CD1c-positive myeloid dendritic cell (primary cell): ENCODE measurements around the gene TMEM255B.
"Not testable (repeated sequence)": the region's sequence is repeated elsewhere in the genome, so short reads cannot be mapped to it uniquely, and the experiment has no call there.

Experiments
- DNase-seq: peaks from one replicate; pipeline ENCODE4 v3.0.0-alpha.2; 2016; ENCODE audit errors: extremely low spot score

Gene TMEM255B

DNA sequence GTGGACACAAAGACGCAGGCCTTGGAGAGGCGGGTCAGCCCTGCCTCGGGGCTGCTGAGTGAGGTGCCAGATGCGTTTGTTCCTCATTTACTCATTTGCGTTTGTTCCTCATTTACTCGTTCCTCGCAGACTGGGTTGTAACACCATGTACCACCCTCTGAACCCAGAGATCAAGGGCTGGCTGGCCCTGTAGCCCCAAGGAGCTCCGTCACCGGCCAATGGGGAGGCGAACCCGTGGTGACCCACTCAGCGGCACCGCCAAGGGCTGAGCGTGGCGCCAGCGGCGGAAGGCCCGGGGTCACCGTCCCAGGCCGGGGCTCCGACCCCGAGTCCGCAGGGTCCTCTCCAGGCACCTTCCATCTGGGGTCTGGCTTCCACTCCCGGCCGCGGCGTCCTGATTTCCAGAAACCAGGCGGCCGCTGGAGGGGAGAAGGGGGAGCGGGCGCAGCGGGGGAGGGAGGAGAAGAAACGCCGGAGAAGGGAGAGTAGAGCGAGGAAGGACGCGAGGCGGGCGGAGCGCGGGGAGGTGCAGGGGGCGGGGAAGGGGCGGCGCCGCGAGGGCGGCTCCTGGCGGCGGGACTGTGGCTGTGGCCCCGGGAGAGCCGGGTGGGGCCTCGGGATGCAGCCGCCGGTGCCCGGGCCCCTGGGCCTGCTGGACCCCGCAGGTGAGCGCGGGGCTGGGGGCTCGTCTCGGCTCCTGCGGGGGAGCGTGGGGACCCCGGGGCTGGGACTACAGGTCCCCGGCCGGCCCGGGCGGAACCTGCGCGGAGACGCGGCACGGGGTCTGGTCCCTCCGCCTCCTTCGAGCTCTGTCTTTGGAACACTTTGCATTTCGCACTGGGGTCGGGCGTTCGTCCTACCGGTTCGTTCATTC lies at the start of gene TMEM255B:
TSS of gene TMEM255B (plus strand) at position 576 of the 874 bp plus-strand sequence. CDS start at position 620, 44 bp downstream.
- DNase-seq: peak; percentile 84

DNA sequence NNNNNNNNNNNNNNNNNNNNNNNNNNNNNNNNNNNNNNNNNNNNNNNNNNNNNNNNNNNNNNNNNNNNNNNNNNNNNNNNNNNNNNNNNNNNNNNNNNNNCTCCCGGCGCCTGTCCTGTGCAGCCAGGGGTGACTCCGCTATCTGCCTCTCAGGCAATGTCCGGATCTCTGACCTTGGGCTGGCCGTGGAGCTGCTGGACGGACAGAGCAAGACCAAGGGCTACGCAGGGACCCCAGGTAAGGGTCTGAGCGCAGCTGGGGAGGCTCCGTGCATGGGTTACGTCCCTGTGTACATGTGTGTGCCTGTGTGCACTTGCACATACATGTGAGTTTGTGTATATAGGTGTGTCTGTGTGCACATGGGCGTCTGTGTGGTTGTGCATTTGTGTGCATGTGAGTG lies 36.1 kb upstream of the TMEM255B start:
- DNase-seq: no peak

DNA sequence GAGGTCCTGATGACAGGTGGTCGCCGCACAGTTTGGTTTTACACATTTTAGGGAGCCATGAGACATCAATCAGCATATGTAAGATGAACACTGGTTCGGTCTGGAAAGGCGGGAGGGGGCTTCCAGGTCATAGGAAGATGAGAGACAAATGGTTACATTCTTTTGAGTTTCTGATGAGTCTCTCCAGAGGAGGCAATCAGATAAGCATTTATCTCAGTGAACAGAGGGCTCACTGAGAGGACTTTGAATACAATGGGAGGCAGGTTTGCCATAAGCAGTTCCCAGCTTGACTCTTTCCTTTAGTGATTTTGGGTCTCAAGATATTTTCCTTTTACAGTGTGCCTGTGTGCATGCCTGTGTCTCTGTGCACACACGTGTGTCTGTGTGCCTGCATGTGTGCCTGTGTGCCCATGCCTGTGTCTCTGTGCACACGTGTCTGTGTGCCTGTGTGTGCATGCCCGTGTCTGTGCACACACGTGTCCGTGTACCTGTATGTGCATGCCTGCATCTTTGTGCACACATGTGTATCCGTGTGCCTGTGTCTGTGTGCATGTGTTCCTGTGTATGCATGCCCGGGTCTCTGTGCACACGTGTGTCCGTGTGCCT lies 35.5 kb upstream of the TMEM255B start:
- DNase-seq: no peak

DNA sequence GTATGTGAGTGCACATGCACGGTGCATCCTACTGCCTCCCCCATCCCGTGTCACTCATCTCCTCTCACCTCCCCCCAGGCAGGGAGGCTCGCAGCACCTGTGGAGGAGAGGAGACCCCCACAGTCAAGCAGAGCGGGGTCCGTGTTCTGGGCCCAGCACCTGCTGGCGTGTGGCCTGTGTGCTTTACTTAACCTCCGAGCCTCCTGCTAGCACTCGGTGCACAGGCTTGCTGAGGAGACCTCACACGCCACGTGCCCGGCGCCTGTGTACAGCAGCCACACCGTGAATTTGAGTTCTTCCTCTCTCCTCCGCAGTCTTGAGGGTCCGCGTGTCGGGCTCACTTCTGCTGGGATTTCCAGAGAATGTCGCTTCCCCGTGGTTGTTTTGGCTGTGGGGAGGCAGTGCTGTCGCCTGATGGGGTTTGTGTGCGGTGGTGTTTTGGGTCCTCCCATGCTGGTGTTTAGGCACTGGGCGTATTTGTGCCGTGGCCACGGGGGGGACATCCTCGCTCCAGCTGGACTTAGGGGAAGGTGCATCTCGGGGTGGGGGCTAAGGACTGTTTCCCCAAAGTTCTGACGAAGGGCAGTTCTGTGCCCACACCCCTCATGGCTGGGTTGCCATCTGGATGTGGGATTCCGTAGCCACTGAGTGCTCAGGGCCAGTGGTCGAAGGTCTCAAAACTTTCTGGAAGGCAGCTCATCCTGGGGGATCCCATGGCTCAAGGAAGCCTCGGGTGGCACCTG lies 34.8 kb upstream of the TMEM255B start:
- DNase-seq: no peak

DNA sequence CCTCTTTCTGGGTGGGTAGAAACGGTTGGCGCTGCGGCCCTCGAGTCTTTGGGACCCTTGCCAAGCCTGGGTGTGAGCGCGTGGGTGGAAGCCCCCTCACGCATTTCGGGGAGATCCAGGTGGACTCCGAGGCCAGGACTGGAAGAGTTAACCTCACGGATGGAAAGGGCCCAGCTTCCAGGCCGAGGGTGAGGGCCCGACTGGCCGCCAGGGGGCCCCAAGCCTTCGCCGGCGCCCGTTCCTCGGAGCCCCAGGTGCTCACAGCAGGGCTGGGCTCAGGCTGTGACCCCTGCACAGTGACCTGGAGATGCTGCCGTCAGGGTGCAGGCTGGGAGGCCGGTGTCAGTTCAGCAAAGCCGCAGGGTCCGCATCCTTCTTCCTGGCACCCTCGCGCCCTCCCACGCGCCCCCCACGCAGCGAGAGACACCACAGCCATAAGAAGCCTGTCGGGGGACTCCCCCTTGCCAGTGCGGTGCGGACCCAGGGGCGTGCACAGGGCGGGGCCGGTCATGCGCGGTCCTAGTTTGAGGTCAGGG lies 34.2 kb upstream of the TMEM255B start:
- peak; percentile 89 for DNase-seq

DNA sequence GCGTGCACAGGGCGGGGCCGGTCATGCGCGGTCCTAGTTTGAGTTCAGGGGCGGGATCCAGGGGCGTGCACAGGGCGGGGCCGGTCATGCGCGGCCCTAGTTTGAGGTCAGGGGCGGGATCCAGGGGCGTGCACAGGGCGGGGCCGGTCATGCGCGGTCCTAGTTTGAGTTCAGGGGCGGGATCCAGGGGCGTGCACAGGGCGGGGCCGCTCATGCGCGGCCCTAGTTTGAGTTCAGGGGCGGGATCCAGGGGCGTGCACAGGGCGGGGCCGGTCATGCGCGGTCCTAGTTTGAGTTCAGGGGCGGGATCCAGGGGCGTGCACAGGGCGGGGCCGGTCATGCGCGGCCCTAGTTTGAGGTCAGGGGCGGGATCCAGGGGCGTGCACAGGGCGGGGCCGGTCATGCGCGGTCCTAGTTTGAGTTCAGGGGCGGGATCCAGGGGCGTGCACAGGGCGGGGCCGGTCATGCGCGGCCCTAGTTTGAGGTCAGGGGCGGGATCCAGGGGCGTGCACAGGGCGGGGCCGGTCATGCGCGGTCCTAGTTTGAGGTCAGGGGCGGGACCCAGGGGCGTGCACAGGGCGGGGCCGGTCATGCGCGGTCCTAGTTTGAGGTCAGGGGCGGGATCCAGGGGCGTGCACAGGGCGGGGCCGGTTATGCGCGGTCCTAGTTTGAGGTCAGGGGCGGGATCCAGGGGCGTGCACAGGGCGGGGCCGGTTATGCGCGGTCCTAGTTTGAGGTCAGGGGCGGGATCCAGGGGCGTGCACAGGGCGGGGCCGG lies 33.5 kb upstream of the TMEM255B start:
- not testable (repeated sequence) for DNase-seq

DNA sequence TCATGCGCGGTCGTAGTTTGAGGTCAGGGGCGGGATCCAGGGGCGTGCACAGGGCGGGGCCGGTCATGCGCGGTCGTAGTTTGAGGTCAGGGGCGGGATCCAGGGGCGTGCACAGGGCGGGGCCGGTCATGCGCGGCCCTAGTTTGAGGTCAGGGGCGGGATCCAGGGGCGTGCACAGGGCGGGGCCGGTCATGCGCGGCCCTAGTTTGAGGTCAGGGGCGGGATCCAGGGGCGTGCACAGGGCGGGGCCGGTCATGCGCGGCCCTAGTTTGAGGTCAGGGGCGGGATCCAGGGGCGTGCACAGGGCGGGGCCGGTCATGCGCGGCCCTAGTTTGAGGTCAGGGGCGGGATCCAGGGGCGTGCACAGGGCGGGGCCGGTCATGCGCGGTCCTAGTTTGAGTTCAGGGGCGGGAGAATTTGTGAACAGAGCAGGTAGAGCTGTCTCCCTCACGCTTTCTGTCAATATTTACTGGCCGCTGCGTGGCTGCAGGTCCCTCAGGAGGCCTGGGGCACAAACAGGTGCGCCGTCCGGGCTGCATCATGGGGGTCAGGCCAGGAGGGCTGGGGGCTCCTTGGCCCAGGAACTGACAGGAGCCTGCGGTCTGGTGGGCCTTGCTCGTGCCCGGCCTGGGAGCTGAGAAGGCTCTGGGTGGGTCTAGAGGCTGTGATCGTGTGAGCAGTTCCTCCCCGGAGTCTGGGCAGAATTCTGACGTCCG lies 32.8 kb upstream of the TMEM255B start:
- DNase-seq: peak; percentile 22

DNA sequence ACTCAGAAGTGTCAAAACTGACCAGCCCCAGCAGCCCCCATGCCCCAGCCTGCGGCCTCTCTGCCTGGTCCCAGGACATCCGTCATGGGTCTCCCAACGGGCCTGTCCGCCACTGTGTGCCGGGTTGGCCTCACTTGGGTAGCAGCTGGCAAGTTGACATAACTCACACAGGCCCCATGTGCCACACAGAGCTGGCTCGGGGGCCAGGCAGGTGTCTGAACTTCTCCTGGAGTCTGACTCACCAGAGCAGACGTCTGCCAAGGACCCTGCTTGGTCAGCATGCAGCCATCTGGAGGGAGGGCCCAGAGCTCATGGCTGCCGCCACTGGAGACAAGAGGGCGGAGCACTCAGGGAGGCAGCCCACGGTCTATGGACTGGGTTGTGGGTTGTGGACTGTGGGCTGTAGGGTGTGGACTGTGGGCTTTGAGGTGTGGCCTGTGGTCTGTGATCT lies 32.0 kb upstream of the TMEM255B start:
- no peak for DNase-seq

DNA sequence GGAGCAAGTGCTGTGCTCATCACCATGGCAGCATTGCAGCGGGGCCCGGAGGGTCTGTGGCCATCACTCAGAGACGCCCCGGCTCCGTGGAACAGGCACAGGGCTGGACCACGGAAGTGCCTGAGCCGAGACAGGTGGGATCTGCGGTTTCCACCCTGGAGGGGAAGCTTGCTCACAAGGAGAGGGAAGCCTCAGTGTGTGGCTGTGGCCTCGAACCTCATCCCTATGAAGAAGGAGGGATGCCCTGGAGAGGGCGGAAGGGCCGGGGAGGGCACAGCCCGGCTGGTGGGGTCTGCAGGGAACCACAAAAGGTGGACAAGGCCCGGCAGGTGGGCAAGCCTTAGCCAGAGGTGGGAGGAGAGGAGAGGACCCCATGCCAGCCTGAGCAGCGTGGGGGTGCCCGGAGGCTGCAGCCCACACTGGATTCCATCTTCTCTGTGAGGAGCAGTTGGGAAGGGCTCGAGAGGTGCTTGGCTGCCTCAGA lies 30.4 kb upstream of the TMEM255B start:
- DNase-seq: no peak

DNA sequence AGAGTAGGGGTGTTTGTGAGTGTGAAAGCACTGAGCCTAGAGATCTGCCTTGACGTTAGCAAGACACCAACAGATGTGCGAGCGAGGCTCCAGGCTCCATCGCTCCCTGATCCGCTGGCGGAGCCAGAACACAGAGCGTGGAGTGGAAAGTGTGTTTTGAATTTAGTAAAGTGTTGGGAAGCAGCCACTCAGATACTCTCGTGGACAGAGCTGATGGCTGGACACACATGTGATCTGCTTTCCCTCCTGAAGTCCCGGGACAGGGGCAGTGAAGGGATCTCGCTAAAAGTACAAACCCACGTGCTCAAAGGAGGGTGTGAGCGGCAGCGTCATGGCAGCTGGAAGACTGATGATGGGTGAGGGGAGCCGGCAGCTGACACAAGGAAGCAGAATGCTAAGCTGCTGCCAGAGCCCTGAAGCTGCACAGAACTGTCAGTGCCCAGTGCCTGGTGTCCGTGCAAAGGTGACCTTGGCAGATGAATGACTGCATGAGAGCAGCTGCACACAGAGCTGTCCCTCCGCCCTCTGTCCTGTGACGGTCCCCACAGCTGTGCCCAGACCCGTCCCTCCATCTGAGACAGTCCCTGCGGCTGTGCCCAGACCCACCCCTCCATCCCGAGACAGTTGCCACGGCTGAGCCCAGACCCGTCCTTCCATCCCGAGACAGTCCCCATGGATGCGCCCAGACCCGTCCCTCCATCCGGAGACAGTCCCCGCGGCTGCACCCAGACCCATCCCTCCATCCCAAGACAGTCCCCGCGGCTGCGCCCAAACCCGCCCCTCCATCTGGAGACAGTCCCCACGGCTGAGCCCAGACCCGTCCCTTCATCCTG lies 29.6 kb upstream of the TMEM255B start:
- no peak for DNase-seq

DNA sequence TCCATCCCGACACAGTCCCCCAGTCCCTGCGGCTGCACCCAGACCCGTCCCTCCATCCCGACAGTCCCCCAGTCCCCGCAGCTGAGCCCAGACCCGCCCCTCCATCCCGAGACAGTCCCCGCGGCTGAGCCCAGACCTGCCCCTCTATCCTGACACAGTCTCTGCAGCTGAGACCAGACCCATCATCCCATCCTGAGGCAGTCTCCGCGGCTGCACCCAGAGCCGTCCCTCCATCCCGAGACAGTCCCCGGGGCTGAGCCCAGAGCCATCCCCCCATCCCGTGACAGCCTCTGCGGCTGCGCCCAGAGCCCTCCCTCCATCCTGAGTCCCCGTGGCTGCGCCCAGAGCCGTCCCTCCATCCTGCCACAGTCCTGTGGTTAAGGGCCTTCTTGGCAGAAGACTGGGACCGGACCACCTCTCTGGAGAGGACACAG lies 28.8 kb upstream of the TMEM255B start:
- DNase-seq: no peak

DNA sequence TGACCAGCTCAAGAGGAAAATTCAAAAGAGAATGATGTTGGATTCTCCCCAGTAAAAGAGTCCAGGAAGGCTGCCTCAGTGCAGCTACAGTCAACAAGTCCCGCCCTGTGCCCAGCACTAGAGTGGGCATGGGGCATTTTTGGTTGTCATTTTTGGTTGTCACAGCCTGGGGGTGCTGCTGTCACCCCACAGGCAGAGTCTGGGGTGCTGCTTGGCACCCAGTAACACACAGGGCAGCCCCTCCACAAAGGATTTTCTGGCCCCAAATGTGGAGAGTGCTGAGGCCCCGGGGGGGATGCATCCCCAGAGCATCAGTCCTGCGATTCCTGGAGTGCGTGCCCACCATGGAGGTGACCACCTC lies 28.2 kb upstream of the TMEM255B start:
- no peak for DNase-seq

DNA sequence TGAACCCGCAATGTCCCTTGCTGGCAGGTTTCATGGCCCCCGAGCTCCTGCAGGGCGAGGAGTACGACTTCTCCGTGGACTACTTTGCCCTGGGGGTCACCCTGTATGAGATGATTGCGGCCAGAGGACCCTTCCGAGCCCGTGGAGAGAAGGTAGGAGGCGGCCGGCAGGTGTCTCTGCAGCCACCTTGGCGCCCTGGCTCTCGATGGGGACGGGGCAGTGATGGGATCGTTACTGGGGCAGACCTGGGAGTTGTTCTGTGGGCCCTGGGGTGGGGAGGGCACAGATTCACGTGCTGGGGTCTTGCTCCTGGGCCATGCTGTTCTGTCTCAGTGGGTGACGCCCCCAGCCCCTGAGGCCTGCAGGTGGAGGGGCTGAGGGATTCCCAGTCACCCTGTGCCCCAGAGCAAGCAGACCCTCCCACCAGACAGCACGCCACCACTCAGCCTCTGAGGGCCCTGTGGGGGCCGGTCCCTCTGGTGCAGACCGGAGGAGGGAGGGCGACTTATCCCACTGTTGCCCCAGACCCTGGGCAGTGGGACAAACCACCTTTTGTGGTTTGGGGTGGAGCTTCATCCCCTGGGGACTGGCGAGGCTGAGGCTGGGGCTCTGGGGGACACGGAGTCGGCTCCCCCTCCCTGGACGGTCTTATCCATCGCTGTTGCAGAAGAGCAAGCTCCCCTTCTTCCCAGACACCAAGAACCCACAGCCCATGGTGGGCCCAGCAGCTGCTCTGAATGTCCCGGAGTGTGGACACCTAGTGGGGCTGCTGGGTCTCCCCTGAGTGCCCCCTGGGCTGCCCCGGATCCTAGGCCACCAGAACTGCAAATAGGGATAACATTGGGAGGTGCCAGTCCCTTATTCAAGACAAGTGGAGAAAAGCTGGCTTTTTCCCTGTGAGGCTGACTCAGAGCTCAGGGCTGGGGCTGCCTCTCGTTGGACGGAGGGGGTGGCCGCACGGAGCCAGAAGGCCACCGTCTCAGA lies 27.5 kb upstream of the TMEM255B start:
- no peak for DNase-seq

DNA sequence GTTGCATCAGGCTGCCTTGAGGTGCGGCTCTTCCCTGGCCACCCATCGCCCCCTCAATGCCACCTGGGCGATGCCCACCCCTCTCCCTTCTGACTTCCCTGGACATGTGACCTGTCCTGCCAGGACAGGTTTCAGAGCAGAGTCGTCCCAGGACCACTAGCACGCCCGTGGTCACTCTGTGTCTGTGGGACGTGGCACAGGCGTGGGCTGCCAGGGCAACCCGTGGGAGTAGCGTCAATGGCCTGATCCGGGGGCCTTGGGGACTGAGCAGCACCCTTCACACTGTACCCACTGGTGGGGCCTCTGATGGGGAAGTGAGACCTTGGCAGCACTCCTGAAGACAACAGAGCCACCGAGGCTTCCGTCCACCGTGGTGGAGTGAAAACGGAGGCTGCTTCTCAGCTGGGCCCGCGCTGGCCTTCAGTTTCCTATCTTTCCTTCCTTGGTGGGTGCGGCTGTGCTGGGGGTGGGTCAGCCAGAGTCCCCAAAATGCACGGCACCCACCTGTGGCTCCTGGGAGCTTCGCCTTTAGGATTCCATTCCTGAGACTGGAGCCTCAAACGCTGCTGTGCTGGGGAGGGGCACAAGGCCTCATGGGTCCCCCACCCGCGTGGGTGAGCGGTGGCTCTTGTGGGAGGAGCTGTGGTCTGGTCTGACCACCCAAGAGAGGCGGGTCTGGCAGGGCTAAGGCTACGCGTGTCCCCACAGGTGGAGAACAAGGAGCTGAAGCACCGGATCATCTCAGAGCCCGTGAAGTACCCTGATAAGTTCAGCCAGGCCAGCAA lies 26.7 kb upstream of the TMEM255B start:
- peak; percentile 19 for DNase-seq

DNA sequence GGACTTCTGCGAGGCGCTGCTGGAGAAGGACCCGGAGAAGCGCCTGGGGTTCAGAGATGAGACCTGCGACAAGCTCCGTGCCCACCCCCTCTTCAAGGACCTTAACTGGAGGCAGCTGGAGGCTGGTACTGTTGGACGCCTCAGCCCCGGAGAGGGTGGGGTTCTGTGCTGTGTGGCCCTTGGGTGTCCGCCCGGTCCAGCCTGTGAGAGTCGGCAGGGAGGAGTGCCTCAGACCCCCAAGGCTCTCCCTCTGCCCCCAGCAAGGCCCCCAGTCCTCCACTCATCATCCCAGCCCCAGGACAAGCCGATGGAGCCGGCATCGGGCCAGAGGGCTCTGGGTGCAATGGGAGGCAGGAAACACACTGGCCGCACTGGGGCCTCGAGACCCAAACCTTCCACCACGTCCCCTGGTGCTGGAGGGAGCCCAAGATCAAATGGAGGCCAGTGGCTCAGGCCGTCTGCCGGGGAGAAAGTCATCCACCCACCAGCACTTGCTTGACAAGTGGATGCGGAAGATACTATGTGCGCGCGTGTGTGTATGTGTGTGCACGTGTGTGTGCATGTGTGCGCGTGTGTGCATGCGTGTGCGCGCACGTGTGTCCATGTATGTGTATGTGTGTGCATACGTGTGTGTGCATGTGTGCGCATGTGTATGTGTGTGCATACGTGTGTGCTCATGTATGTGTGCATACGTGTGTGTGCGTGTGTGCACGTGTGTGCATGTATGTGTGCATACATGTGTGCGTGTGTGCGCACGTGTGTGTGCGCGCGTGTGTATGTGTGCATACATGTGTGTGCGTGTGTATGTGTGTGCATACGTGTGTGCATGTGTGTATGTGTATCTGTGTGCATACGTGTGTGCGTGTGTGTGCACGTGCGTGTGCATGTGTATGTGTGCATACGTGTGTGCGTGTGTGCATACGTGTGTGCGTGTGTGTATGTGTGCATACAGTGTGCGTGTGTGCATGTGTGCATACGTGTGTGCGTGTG lies 25.8 kb upstream of the TMEM255B start:
- no peak for DNase-seq

DNA sequence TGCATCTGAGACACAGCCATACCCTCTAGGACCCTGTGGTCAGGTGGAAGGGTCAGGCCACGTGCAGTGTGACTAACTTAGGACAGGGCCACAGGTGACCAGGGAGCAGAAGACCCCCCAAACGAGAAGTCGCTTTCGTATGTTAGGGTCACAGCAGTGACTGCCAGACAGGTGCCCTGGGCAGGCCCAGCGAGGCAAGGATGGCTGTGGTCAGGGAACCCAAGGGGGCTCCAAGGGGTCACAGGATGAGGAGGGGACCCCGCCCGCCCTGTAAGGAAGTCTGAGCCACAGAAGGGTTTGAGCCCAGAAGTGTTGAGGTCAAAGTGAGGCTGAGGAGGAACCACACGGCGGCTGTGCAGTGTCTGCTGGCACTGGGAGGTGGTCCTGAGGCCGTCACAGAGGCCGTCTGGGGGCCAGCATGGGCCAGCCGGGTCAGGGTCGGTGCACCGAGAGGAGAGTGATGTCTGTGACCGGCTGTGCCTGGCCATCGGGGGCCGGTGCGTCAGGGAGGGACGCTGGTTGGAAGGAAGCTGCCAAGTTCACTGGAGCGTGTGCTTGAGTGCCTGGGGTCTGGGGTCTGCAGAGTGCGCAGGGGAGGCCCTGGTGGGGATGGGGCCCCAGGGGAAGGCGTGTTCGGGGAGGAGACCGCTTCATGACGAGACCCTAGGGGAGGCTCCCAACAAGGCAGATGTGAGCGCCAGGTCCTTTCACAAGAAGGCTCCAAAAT lies 24.8 kb upstream of the TMEM255B start:
- DNase-seq: no peak
